Measurements from ENCODE around the gene CADM2.

The CADM2 gene

DNA sequence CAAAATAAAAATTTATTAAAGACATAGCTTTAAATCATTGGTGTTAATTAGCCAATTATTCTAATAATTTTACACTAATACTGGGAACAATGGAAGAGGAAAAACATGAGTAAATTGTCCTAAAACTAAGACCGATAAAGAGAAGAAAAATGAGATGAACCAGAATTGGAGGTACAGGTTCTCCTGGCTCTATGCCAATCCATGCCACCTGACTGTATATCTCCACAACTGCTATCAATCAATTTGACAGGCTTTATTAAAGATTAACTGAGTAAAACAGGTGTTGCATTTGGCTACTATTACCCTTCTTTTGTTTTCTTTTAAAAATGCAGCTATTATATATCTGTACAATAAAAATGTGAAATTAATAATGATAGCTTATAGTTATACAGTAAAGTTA is 850.0 kb downstream of the CADM2 start:
- no peak for DNase-seq (ENCODE audit: low spot score)

- no peak for DNase-seq (ENCODE audit: low spot score)
Measured at GRCh38 chr3:85821130-85821756, 862.5 kb downstream of the CADM2 start.

GRCh38 chr3:85835857-85836440 is 877.2 kb downstream of the CADM2 start:
- DNase-seq (ENCODE audit: low spot score): no peak

DNA sequence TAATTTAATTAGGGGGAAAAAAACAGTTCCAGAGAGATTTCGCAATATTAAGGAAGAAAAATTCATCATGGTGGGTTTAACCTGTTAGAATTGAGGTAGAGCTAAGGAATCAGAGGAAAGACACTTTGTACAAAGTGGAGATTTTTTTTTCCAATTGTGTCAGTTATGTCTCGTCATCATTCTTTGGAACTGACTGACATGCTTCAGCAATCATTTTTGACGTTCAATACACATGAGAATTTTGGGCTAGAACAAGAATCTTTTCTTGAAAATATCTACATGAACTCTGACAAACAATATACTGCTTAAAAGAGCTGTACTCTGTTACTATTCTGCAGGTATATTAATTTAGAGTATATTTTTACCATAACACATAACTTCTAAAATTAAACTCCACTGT is 878.6 kb downstream of the CADM2 start:
- no peak for DNase-seq (ENCODE audit: low spot score)

DNA sequence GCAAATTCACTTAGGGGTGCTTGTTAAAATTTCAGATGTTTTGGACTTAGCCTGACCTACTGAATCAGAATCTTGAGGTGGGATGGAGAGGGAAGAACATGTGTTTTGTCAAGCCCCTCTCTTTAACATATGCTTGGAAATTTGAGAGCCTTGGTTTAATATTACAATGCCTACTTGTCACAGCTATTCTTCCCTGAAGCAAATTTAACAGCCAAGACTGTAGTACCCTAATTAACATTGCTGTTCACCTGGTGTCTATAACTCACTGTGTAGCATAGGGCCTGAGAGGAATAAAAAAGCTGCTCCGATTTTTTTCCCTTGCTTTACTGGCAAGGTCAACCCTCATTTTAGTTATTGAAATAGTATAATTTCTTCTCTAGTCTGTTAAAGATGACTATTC is 880.1 kb downstream of the CADM2 start:
- no peak for DNase-seq (ENCODE audit: low spot score)

DNA sequence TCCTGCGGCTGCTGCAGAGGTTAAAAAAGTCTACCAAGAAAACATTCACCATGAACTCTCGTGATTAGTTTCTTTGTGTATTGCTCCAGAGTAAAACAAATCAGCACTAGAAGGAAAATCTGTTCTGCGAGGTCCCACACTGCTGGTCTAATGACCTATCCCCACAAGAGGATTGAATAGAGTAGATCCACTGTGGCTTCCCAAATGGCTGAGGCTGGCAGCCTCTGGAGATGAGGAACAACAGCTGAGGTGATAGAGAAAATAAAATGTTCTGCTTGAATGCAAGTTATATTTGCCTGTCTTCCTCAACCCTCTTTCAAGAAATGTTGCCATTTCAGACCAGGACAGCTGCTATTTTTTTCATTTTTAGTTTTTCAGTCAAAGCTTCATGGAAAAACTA is 883.3 kb downstream of the CADM2 start:
- no peak for DNase-seq (ENCODE audit: low spot score)

GRCh38 chr3:85846940-85847339 is 888.2 kb downstream of the CADM2 start:
- DNase-seq (ENCODE audit: low spot score): no peak

DNA sequence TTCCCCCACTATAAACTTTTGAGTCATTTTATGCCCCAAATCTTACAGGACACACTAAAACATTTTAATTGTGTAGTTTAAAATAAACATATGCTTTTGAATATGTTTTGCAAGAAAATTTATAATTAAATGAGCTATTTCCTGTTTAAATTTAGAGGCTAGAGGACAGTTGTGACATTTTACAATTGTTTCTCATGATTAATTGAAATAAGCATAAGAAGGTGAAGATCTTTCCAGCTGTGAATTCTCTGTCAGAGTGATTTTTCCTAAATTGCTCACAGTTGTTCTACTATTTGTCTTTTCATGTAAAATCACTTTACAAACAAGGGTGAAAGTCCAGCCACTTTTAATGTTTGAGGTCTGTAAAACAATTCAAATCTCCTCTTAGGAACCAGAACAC is 892.3 kb downstream of the CADM2 start:
- DNase-seq (ENCODE audit: low spot score): no peak

- DNase-seq (ENCODE audit: low spot score): no peak
Measured at GRCh38 chr3:85853805-85854204, 895.0 kb downstream of the CADM2 start.

GRCh38 chr3:85862893-85863455 is 904.2 kb downstream of the CADM2 start:
- DNase-seq (ENCODE audit: low spot score): no peak

GRCh38 chr3:85864896-85865295 is 906.1 kb downstream of the CADM2 start:
- DNase-seq (ENCODE audit: low spot score): no peak

- DNase-seq (ENCODE audit: low spot score): no peak
Measured at GRCh38 chr3:85867072-85867471, 908.3 kb downstream of the CADM2 start.

DNA sequence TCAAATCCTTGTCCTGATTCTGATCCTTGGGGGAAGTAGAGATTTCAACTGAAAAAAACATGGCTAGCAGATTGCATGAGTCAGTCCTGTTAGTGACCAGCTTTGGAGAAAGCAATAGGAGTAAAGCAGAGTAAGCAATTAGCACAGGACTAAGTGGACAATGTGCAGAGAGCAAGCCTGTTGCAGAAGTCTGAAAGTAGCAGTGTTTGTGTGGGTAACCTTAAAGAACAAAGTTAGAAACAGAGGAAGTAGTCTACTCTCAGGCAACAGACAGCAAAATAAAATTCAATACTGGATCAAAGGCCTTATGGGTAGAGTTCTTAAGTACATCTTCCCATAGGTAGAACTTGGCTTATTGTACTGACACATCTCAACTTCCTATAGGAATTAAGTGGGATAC is 916.8 kb downstream of the CADM2 start:
- DNase-seq (ENCODE audit: low spot score): no peak

GRCh38 chr3:85877631-85878030 is 918.8 kb downstream of the CADM2 start:
- DNase-seq (ENCODE audit: low spot score): no peak

- no peak for DNase-seq (ENCODE audit: low spot score)
Measured at GRCh38 chr3:85881833-85882393, 923.1 kb downstream of the CADM2 start.

GRCh38 chr3:85890043-85890555 is 931.3 kb downstream of the CADM2 start:
- no peak for DNase-seq (ENCODE audit: low spot score)

DNA sequence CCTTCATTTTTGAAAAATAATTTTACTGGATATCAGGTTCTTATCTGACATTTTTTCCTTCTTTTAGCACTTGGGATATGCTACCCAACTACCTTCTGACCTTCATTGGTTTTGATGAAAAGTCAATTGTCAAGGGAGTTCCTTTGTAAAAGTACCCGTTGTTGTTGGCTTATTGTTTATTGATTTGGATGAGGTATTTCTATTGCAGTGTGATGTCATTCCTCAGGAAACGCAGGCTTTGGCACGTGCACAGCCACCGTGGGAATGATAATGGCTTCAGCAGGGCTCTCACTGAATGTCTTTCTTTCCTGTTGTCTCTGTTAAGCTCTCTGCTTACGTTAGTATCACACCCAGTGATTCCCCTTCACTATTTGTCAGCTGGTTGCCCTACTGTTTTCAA is 944.6 kb downstream of the CADM2 start:
- no peak for DNase-seq (ENCODE audit: low spot score)

GRCh38 chr3:85912980-85913379 is 954.2 kb downstream of the CADM2 start:
- no peak for DNase-seq (ENCODE audit: low spot score)

GRCh38 chr3:85922374-85922773 is 963.6 kb downstream of the CADM2 start:
- DNase-seq (ENCODE audit: low spot score): no peak

DNA sequence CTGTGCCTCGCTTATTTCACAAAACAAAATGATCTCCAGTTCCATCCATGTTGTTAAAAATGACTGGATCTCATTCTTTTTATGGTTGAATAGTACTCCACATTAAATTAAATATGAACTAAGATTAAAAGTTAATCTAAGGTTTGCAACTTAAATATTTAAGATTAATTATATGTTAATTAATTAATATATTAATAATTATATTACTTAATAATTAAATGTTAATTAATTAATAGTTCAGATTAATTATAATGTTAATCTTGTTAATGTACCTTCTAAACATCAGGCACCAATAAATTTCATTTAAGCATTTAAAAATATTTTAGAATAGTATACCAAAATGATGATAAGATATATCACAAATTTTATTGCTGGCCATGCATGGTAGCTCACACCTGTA is 971.9 kb downstream of the CADM2 start:
- no peak for DNase-seq (ENCODE audit: low spot score)

GRCh38 chr3:85933326-85933725 is 974.5 kb downstream of the CADM2 start:
- DNase-seq (ENCODE audit: low spot score): no peak

DNA sequence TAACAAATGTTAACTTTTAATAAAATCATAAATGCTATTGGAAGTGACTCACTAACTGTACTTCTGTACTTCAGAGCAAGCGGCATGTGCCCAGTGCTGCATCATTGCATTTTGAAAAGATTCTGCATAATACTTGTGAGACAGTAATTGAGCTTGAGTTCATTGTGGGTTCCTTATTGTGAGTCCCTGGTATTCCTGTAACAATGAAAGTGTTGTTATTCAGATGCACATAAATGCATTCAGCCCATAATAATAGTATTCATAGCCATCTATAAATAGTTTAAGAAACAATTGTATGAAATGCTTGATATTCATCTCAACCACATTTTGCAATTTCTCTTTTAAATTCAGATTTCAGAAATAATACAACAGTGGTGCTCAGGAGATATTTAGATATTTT is 976.4 kb downstream of the CADM2 start:
- no peak for DNase-seq (ENCODE audit: low spot score)

DNA sequence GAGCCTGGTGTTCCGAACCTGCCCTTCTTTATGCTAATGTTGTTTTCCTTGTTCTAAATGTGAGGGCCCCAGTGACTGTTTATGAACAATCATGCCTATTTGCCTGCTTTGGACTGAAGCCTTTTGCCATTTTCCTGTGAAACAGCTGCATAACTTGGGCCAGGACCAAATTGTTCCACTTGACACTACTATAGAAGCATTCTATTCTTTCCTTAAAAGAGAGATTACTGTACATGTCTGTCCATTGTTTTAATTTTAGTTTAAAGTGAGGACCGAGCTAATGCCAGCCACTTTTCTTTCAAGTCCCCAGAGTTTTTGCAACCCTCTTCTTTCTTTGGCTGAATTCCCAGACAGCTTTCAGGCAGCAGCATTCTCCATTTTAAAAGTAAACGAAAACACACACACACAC is 980.3 kb downstream of the CADM2 start:
- DNase-seq (ENCODE audit: low spot score): no peak
